SK-N-SH treated with all-trans-retinoic acid at 6 μM for 48 hours (cell line): ENCODE data around the gene OCSTAMP.

Source experiments
- ATAC-seq: fragments of 200-7000 bp; cut with Tn5 transposase; 3 replicates; pipeline ENCODE4 v1.9.1; 2020; ENCODE audit warnings: mild to moderate bottlenecking, moderate library complexity
- ARNTL ChIP-seq: fragments of 450-650 bp; formaldehyde crosslinking; IDR thresholded peaks from 2 replicates; pipeline ENCODE4 v1.5.0; 2020; ENCODE audit warnings: low read depth, mild to moderate bottlenecking, moderate library complexity, borderline replicate concordance
- BACH2 ChIP-seq: fragments of 250-450 bp; sonication (Bioruptor Pico); IDR thresholded peaks from 2 replicates; pipeline ENCODE4 v1.9.0; 2021; ENCODE audit warnings: mild to moderate bottlenecking, borderline replicate concordance
- ESRRG ChIP-seq: fragments of 250-450 bp; sonication (Bioruptor Pico); IDR thresholded peaks from 2 replicates; pipeline ENCODE4 v1.6.1; 2021; ENCODE audit warnings: mild to moderate bottlenecking
- GLIS3 ChIP-seq: fragments of 250-450 bp; sonication (Bioruptor Pico); IDR thresholded peaks from 2 replicates; pipeline ENCODE4 v1.5.0; 2020; ENCODE audit warnings: mild to moderate bottlenecking, moderate library complexity
- ISL1 ChIP-seq: fragments of 250-450 bp; sonication (Bioruptor Pico); IDR thresholded peaks from 2 replicates; pipeline ENCODE4 v2.1.2; 2022; ENCODE audit warnings: mild to moderate bottlenecking, moderate library complexity
- OSR1 ChIP-seq: fragments of 250-450 bp; sonication (Bioruptor Pico); IDR thresholded peaks from 2 replicates; pipeline ENCODE4 v1.8.0; 2022; ENCODE audit warnings: moderate library complexity, mild to moderate bottlenecking, inconsistent platforms
- PPARA ChIP-seq: fragments of 250-450 bp; sonication (Bioruptor Pico); IDR thresholded peaks from 2 replicates; pipeline ENCODE4 v1.5.0; 2020; ENCODE audit warnings: mild to moderate bottlenecking, borderline replicate concordance
- RARB ChIP-seq: fragments of 250-450 bp; sonication (Bioruptor Pico); IDR thresholded peaks from 2 replicates; pipeline ENCODE4 v1.8.0; 2021; ENCODE audit warnings: mild to moderate bottlenecking, moderate library complexity
- SNAI2 ChIP-seq: fragments of 250-450 bp; sonication (Bioruptor Pico); IDR thresholded peaks from 2 replicates; pipeline ENCODE4 v1.5.0; 2020; ENCODE audit warnings: mild to moderate bottlenecking, moderate library complexity
- TCF4 ChIP-seq: fragments of 250-450 bp; sonication (Bioruptor Pico); IDR thresholded peaks from 2 replicates; pipeline ENCODE4 v1.8.0; 2021; ENCODE audit warnings: mild to moderate bottlenecking, moderate library complexity, borderline replicate concordance
- TOX ChIP-seq: fragments of 250-450 bp; sonication (Bioruptor Pico); IDR thresholded peaks from 2 replicates; pipeline ENCODE4 v1.8.0; 2021; ENCODE audit warnings: mild to moderate bottlenecking, moderate library complexity, borderline replicate concordance
- ZC3H10 ChIP-seq: fragments of 250-450 bp; sonication (Bioruptor Pico); IDR thresholded peaks from 2 replicates; pipeline ENCODE4 v1.5.1; 2021; ENCODE audit warnings: mild to moderate bottlenecking, moderate library complexity
- ZFP3 ChIP-seq: fragments of 250-450 bp; sonication (Bioruptor Pico); IDR thresholded peaks from 2 replicates; pipeline ENCODE4 v1.5.0; 2020; ENCODE audit warnings: mild to moderate bottlenecking, moderate library complexity
- ZFP30 ChIP-seq: fragments of 450-650 bp; formaldehyde crosslinking; IDR thresholded peaks from 2 replicates; pipeline ENCODE4 v1.5.0; 2022; ENCODE audit warnings: mild to moderate bottlenecking, moderate library complexity
- ZNF70 ChIP-seq: fragments of 450-650 bp; formaldehyde crosslinking; IDR thresholded peaks from 2 replicates; pipeline ENCODE4 v1.5.0; 2020; ENCODE audit warnings: mild to moderate bottlenecking, moderate library complexity
- TF ChIP-seq, protein P1 (sequence below): fragments of 250-450 bp; sonication (Bioruptor Pico); IDR thresholded peaks from 2 replicates; pipeline ENCODE4 v1.5.1; 2020; ENCODE audit warnings: low read depth, mild to moderate bottlenecking, moderate library complexity
- TF ChIP-seq, protein P2 (sequence below): fragments of 250-450 bp; sonication (Bioruptor Pico); IDR thresholded peaks from 2 replicates; pipeline ENCODE4 v1.8.0; 2020; ENCODE audit warnings: mild to moderate bottlenecking, moderate library complexity, borderline replicate concordance
- TF ChIP-seq, protein P3 (sequence below): fragments of 250-450 bp; sonication (Bioruptor Pico); IDR thresholded peaks from 2 replicates; pipeline ENCODE4 v1.5.1; 2021; ENCODE audit warnings: mild to moderate bottlenecking, moderate library complexity
- TF ChIP-seq, protein P4 (sequence below): fragments of 250-450 bp; sonication (Bioruptor Pico); IDR thresholded peaks from 2 replicates; pipeline ENCODE4 v1.5.0; 2020; ENCODE audit warnings: mild to moderate bottlenecking, moderate library complexity

OCSTAMP gene

DNA sequence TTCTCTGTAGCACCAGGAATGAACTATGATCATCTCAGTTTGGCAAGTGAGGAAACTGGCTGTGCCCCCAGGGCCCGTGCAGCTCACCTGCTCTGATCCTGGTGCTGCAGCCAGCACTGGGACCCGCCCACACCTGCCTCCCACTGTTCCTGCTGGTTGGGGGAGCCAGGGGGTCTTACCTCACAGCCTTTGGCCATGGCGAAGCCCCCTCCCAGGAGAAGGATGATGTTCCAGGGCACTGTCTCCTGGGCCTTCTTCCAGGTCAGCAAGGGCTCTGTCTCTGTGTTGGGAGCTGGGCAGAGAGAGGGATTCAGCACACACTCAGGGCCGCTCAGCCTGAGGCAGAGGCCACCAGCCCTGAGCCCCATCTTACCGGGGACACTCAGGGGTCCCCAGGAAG, 24.9 kb upstream of the OCSTAMP start:
- no peak for TF ChIP-seq OSR1 (CRISPR knock-in tag)
- no peak for TF ChIP-seq ESRRG (CRISPR knock-in tag)
- TF ChIP-seq BACH2: no peak
- no peak for TF ChIP-seq PPARA
- TF ChIP-seq, protein P1, sequence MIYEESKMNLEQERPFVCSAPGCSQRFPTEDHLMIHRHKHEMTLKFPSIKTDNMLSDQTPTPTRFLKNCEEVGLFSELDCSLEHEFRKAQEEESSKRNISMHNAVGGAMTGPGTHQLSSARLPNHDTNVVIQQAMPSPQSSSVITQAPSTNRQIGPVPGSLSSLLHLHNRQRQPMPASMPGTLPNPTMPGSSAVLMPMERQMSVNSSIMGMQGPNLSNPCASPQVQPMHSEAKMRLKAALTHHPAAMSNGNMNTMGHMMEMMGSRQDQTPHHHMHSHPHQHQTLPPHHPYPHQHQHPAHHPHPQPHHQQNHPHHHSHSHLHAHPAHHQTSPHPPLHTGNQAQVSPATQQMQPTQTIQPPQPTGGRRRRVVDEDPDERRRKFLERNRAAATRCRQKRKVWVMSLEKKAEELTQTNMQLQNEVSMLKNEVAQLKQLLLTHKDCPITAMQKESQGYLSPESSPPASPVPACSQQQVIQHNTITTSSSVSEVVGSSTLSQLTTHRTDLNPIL (CRISPR knock-in tag): no peak
- no peak for TF ChIP-seq SNAI2 (CRISPR knock-in tag)
- TF ChIP-seq RARB (CRISPR knock-in tag): no peak
- no peak for ATAC-seq

DNA sequence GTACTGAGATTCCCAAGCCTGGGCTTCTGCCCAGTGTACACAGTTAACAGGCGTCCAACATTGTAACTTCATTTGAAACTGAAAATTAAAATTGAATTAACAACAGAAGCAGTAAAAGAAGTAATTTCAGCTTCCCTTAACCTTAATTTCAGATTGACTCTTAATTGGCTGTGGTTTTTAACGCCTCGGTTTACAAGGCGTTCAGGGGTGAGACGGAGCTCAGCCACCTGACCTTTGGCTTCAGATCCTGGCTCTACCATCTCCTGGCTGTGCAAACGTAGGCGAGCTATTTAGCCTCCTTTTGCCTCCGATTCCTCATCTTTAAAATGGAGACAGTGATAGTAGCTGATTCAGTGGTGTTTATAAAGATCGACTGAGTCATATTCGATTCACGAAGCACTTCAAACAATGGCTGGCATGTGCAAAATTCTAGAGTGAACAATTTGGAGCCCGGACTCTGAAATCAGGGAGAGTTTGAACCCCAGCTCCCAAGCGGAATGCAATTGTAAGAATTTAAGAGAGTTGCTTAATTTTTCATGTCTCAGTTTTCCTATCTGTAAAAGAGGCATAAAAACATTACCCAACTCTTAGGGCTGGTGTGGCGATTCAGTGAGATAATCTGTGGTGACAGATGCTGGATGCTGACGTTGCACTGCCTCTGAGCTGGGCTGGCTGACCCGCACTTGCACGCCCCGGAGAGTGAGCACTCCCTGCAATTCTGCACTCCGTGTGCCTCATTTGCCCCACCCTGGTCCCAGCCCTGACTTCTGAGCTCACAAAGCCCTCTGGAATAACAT, 23.5 kb upstream of the OCSTAMP start:
- no peak for TF ChIP-seq PPARA
- no peak for ATAC-seq

DNA sequence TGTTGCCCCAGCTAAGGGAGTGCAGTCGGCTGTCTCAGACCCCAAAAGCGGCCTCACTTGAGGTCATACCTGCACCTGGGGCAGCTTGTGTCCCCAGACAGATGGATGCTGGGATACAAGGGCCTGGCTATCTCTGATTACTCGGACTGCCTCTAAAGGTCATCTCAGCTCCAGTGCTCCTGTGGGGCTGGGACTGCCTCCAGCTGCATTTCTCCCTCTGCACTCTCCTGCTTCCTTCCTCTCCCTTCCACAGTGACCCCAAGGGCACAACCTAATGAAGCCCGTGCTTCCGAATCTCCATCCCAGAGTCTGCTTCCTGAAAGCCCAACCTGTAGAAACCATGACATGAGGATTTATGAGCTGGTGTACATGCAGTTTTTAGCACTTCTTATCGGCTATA, 22.8 kb upstream of the OCSTAMP start:
- no peak for ATAC-seq

DNA sequence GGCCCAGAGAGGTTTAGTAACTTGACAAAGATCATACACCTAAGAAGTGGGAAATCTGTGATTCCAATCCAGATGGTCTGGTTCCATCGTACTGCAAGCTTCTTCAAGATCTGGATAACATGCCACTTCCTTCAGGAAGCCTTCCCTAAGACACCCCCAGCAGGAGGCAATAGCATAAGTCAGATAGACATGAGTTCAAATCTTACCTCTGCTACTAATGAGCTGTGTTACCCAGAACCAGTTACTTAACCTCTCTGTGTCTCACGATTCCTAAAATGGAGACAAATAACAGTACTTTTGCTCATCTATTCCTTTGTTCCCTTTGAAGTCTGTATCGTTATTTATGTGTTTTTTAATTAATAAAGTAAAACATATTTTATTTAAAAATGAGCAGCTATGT, 22.3 kb upstream of the OCSTAMP start:
- no peak for ATAC-seq
- no peak for TF ChIP-seq ISL1
- TF ChIP-seq, protein P2, sequence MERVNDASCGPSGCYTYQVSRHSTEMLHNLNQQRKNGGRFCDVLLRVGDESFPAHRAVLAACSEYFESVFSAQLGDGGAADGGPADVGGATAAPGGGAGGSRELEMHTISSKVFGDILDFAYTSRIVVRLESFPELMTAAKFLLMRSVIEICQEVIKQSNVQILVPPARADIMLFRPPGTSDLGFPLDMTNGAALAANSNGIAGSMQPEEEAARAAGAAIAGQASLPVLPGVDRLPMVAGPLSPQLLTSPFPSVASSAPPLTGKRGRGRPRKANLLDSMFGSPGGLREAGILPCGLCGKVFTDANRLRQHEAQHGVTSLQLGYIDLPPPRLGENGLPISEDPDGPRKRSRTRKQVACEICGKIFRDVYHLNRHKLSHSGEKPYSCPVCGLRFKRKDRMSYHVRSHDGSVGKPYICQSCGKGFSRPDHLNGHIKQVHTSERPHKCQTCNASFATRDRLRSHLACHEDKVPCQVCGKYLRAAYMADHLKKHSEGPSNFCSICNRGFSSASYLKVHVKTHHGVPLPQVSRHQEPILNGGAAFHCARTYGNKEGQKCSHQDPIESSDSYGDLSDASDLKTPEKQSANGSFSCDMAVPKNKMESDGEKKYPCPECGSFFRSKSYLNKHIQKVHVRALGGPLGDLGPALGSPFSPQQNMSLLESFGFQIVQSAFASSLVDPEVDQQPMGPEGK (CRISPR knock-in tag): no peak
- TF ChIP-seq, protein P3, sequence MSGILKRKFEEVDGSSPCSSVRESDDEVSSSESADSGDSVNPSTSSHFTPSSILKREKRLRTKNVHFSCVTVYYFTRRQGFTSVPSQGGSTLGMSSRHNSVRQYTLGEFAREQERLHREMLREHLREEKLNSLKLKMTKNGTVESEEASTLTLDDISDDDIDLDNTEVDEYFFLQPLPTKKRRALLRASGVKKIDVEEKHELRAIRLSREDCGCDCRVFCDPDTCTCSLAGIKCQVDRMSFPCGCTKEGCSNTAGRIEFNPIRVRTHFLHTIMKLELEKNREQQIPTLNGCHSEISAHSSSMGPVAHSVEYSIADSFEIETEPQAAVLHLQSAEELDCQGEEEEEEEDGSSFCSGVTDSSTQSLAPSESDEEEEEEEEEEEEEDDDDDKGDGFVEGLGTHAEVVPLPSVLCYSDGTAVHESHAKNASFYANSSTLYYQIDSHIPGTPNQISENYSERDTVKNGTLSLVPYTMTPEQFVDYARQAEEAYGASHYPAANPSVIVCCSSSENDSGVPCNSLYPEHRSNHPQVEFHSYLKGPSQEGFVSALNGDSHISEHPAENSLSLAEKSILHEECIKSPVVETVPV (CRISPR knock-in tag): no peak
- TF ChIP-seq SNAI2 (CRISPR knock-in tag): no peak
- TF ChIP-seq PPARA: no peak
- TF ChIP-seq ZFP3 (CRISPR knock-in tag): no peak
- no peak for TF ChIP-seq ESRRG (CRISPR knock-in tag)
- no peak for TF ChIP-seq ZFP30
- no peak for TF ChIP-seq TOX (CRISPR knock-in tag)
- no peak for TF ChIP-seq ZNF70 (CRISPR knock-in tag)
- TF ChIP-seq ZC3H10 (CRISPR knock-in tag): no peak
- TF ChIP-seq GLIS3 (CRISPR knock-in tag): no peak
- TF ChIP-seq, protein P1 (CRISPR knock-in tag): no peak
- TF ChIP-seq TCF4: no peak
- no peak for TF ChIP-seq OSR1 (CRISPR knock-in tag)
- TF ChIP-seq, protein P4, sequence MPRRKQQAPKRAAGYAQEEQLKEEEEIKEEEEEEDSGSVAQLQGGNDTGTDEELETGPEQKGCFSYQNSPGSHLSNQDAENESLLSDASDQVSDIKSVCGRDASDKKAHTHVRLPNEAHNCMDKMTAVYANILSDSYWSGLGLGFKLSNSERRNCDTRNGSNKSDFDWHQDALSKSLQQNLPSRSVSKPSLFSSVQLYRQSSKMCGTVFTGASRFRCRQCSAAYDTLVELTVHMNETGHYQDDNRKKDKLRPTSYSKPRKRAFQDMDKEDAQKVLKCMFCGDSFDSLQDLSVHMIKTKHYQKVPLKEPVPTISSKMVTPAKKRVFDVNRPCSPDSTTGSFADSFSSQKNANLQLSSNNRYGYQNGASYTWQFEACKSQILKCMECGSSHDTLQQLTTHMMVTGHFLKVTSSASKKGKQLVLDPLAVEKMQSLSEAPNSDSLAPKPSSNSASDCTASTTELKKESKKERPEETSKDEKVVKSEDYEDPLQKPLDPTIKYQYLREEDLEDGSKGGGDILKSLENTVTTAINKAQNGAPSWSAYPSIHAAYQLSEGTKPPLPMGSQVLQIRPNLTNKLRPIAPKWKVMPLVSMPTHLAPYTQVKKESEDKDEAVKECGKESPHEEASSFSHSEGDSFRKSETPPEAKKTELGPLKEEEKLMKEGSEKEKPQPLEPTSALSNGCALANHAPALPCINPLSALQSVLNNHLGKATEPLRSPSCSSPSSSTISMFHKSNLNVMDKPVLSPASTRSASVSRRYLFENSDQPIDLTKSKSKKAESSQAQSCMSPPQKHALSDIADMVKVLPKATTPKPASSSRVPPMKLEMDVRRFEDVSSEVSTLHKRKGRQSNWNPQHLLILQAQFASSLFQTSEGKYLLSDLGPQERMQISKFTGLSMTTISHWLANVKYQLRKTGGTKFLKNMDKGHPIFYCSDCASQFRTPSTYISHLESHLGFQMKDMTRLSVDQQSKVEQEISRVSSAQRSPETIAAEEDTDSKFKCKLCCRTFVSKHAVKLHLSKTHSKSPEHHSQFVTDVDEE: no peak
- TF ChIP-seq ARNTL (CRISPR knock-in tag): no peak

More for the DNA sequence above, 22.8 kb upstream of the OCSTAMP start:
- TF ChIP-seq ZNF70 (CRISPR knock-in tag) (no peak), ISL1 (no peak), ZFP3 (CRISPR knock-in tag) (no peak)
- TF ChIP-seq, protein P1 (CRISPR knock-in tag): no peak
